ENCODE data around the gene LLGL2.

- TF ChIP-seq CTCF (conservative IDR thresholded peaks at IDR 0.05; ENCODE audit: low read length), result no peak
- no peak for TF ChIP-seq EZH2phosphoT487 (IDR thresholded peaks at IDR 0.05; ENCODE audit: borderline replicate concordance, low read depth, low read length)
Observed at GRCh38 chr17:75590849-75591721, 65.6 kb downstream of the LLGL2 start.
